Measurements from ENCODE around the gene SSR2.
"Not testable (repeated sequence)": the region's sequence is repeated elsewhere in the genome, so short reads cannot be mapped to it uniquely, and the experiment has no call there.

SSR2 gene

DNA sequence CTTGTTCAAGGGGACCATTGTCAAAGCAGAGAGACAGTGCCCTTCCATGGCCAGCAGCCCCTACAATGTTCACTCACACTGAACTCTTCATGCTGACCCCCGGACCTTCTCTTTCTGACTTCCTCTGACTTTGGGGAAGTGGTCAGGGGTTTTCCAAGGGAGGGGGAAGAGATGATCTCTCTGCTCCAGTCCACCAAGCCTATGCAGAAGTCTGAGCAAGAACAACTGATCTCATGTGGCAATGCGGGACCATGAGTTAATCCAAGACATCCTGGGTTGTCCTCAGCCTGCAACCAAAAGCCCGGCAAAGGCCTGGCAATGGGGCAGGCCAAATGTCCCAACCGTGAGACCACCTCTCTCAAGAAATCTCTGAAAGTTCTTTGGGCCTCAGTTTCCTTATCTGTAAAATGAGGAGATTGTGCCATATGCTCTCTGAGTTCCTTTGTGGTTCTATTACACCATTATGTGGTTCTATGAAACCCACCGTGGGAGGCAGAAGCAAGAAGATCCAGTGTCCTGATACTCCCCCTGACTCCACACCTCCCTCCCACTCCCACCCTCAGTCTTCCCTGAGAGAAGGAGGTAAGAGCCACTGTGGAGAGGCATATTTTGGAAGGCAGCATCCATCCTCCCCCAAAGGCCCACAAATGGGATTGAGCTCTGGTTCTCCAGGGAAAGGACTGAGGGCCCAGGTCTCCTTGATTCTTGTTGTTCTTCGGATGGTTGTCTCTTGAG is 30.6 kb downstream of the SSR2 start:
- Histone ChIP-seq H2AFZ (ENCODE audit: low read depth, low read length) (peak overlapping the region; percentile 30; the same call in 1 of the 2 replicates), H3K27me3 (ENCODE audit: low read depth, low read length) (no peaks in the 10 kb centered on the region), H3K9ac (ENCODE audit: low read length) (peak overlapping the region; percentile 50; the same call in 1 of the 2 replicates)

DNA sequence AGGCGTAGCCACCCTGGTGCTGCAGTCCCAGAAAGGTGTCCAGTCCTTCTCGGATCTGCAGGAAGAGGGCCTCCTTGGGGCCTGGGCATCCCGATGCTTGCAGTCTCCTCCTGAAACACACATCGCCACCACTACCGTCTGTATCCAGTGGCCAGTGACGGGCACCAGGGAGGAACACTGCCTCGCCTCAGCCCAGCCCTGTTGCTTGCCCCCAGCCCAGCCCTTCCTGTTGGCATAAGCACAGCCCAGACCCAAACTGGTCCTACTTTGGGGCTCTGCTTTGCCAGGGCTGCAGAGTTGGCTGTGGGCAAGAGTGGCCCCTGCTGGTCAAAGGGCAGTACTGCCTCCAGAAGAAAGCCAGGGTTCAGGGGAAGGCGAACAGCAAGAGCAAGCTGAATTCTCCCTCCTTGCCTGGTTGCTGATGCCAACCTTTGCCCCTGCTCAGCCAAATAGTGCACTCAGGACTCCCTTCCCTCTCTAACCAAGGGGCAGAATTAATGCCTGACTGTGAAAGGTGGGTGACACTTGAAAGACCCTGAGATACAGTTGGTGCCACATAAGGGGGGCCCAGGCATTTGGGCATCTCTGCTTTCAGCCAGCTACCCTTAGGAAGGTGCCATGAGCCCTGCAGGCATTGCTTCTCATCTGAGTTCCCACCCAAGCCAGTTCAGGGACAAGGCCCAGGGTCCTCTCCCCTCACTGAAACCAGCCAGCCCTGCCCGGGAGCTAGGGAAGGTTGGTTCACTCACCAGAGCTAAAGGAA is 31.3 kb downstream of the SSR2 start:
- Histone ChIP-seq H3K79me2 (ENCODE audit: low read length) (no peaks in the 10 kb centered on the region), H3K4me2 (ENCODE audit: low read length) (peak overlapping the region; percentile 62), H3K4me1 (ENCODE audit: low read length) (peaks cover 23% of the 10 kb centered on the region), H3K4me3 (ENCODE audit: low read length) (peak overlapping the region; percentile 54), H4K20me1 (ENCODE audit: insufficient read depth, low read length) (no peaks in the 10 kb centered on the region), H2AFZ (ENCODE audit: low read depth, low read length) (peak overlapping the region; percentile 61; the same call in 1 of the 2 replicates), H3K9me3 (ENCODE audit: insufficient read depth, low read length) (no peaks in the 10 kb centered on the region), H3K27ac (ENCODE audit: low read length) (peak overlapping the region; percentile 64), H3K9ac (ENCODE audit: low read length) (peak overlapping the region; percentile 50; the same call in 1 of the 2 replicates), H3K27me3 (ENCODE audit: low read depth, low read length) (no peaks in the 10 kb centered on the region), H3K36me3 (replicated peaks; ENCODE audit: low read depth, low read length) (no peaks in the 10 kb centered on the region)
- TF ChIP-seq, protein P1, sequence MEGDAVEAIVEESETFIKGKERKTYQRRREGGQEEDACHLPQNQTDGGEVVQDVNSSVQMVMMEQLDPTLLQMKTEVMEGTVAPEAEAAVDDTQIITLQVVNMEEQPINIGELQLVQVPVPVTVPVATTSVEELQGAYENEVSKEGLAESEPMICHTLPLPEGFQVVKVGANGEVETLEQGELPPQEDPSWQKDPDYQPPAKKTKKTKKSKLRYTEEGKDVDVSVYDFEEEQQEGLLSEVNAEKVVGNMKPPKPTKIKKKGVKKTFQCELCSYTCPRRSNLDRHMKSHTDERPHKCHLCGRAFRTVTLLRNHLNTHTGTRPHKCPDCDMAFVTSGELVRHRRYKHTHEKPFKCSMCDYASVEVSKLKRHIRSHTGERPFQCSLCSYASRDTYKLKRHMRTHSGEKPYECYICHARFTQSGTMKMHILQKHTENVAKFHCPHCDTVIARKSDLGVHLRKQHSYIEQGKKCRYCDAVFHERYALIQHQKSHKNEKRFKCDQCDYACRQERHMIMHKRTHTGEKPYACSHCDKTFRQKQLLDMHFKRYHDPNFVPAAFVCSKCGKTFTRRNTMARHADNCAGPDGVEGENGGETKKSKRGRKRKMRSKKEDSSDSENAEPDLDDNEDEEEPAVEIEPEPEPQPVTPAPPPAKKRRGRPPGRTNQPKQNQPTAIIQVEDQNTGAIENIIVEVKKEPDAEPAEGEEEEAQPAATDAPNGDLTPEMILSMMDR (IDR thresholded peaks at IDR 0.05; ENCODE audit: low read depth, low read length): peak; percentile 97
- no peak for TF ChIP-seq EZH2phosphoT487 (IDR thresholded peaks at IDR 0.05; ENCODE audit: low read depth)

More for the DNA sequence above, 30.6 kb downstream of the SSR2 start:
- H4K20me1 ChIP-seq (ENCODE audit: insufficient read depth, low read length): no peaks in the 10 kb centered on the region
- peak overlapping the region; percentile 37 for H3K4me3 ChIP-seq (ENCODE audit: low read length)
- TF ChIP-seq, protein P1 (IDR thresholded peaks at IDR 0.05; ENCODE audit: low read depth, low read length): no peak
- TF ChIP-seq EZH2phosphoT487 (IDR thresholded peaks at IDR 0.05; ENCODE audit: low read depth): no peak
- no peaks in the 10 kb centered on the region for H3K9me3 ChIP-seq (ENCODE audit: insufficient read depth, low read length)
- H3K79me2 ChIP-seq (ENCODE audit: low read length): no peaks in the 10 kb centered on the region
- H3K4me1 ChIP-seq (ENCODE audit: low read length): peaks cover 23% of the 10 kb centered on the region
- peak overlapping the region; percentile 64 for H3K27ac ChIP-seq (ENCODE audit: low read length)
- peak overlapping the region; percentile 62 for H3K4me2 ChIP-seq (ENCODE audit: low read length)
- no peaks in the 10 kb centered on the region for H3K36me3 ChIP-seq (replicated peaks; ENCODE audit: low read depth, low read length)

DNA sequence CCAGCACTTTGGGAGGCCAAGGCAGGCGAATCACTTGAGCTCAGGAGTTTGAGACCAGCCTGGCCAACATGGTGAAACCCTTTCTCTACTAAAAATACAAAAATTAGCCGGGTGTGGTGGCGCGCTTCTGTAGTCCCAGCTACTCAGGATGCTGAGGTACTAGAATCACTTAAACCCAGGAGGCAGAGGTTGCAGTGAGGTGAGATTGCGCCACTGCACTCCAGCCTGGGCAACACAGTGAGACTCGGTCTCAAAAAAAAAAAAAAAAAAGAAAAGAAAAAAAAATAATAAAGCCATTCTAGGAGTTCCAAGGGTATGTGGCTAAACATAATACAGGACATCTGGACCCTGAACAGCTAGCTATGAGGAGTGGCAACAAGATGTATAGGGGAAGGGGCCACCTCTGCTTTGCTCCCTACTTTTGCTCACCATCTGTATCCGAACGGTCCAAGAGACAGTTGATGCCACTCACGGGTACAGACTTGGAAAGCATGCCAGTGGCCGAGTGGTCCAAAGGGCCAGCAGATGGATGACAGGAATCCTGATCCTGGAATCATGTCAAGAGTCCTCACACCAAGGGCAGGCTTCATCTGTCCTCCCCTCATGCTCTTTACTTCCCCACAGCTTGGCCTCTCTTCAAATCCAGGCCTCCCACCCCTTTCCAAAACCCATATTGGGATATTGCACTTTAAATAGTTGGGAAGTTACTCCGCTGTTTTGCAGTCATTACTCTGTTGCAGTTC is 35.7 kb downstream of the SSR2 start:
- not testable (repeated sequence) for H3K27ac ChIP-seq (ENCODE audit: low read length); H4K20me1 ChIP-seq (ENCODE audit: insufficient read depth, low read length); H3K4me3 ChIP-seq (ENCODE audit: low read length); H2AFZ ChIP-seq (ENCODE audit: low read depth, low read length); H3K9ac ChIP-seq (ENCODE audit: low read length); H3K27me3 ChIP-seq (ENCODE audit: low read depth, low read length); H3K4me2 ChIP-seq (ENCODE audit: low read length); H3K9me3 ChIP-seq (ENCODE audit: insufficient read depth, low read length)
- H3K79me2 ChIP-seq (ENCODE audit: low read length): peaks cover 19% of the 10 kb centered on the region
- H3K36me3 ChIP-seq (replicated peaks; ENCODE audit: low read depth, low read length): peaks cover 11% of the 10 kb centered on the region
- H3K4me1 ChIP-seq (ENCODE audit: low read length): peaks cover 47% of the 10 kb centered on the region

DNA sequence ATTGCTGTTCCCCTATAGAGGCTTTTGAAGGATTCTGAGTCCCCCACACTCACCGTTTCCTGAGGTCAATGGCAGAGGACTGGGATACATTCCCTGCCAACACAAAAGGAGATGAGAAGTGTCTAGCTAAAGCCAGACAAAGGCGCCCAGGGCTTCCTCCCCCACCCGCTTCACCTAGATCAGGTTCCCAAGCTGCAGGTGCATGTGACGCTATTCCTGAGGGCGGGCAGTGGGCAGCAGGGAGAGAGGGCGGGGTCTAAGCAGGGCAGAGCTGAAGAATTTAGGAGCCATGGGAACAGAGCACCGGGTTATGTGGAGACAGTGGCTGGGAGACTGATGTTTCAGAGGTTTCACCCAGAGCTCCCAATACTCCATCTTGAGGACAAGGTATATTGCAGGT is 36.4 kb downstream of the SSR2 start:
- H3K4me3 ChIP-seq (ENCODE audit: low read length): no peak overlapping the region
- peaks cover 48% of the 10 kb centered on the region for H3K4me1 ChIP-seq (ENCODE audit: low read length)
- H3K9me3 ChIP-seq (ENCODE audit: insufficient read depth, low read length): no peaks in the 10 kb centered on the region
- peaks cover 11% of the 10 kb centered on the region for H3K36me3 ChIP-seq (replicated peaks; ENCODE audit: low read depth, low read length)
- TF ChIP-seq, protein P1 (IDR thresholded peaks at IDR 0.05; ENCODE audit: low read depth, low read length): no peak
- no peak for TF ChIP-seq EZH2phosphoT487 (IDR thresholded peaks at IDR 0.05; ENCODE audit: low read depth)
- no peak overlapping the region for H3K27ac ChIP-seq (ENCODE audit: low read length)
- no peak overlapping the region for H2AFZ ChIP-seq (ENCODE audit: low read depth, low read length)
- H4K20me1 ChIP-seq (ENCODE audit: insufficient read depth, low read length): no peaks in the 10 kb centered on the region
- peaks cover 26% of the 10 kb centered on the region for H3K79me2 ChIP-seq (ENCODE audit: low read length)
- H3K9ac ChIP-seq (ENCODE audit: low read length): no peak overlapping the region
- no peak overlapping the region for H3K4me2 ChIP-seq (ENCODE audit: low read length)
- H3K27me3 ChIP-seq (ENCODE audit: low read depth, low read length): no peaks in the 10 kb centered on the region
